GM19239 (cell line): ENCODE measurements around the gene LRMDA.
"Not testable (repeated sequence)": the region's sequence is repeated elsewhere in the genome, so short reads cannot be mapped to it uniquely, and the experiment has no call there.

Source experiments
- DNase-seq: peaks from one replicate; pipeline ENCODE4 v3.0.0; 2011; ENCODE audit warnings: low spot score; ENCODE audit not compliant: insufficient read length
- FAIRE-seq: peaks from 2 replicates; lab custom pipeline; 2011; peaks lifted over from hg19 to GRCh38; lab: Jason Lieb, UNC

LRMDA gene

DNA sequence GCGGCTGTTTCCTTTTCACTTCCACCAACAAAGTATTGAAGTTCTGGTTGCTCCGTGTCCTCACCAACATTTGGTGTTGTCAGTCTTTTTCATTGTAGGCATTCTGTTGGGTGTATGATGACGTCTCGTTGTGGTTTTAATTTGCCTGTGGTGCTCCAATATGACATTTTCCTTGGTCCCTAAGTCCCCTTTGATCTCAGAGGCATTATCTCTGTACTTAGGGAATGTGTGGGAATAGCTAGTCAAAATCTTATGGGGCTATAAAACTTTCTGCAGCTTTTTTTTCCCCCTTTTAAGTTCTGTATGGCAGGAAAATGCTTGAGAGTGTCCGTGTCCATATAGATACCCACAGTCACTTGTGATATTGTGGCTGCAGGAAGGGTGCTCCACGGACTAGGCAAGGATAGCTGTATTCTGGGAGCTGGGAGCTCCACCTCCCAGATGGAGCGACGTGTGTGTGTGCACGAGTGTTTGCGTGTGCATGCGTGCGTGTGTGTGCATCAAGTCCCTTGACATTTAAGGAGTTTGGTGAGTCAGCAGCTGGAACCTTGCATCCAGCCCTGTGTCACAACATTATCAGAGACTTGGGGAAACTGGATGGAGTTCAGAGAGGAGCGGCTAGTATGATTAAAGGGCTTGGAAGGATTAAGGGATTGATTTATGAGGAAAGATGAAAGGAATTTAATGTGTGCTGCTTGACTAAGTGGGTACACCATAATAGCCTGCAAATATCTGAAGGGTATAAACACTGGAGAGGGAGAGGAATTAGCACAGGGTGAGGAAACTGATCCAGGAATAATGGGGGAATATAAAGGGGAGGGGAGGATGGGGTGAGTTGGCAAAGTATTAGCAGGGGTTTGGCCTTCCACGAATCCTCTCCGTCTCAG, 66.8 kb downstream of the LRMDA start:
- FAIRE-seq: no peak
- no peak for DNase-seq

DNA sequence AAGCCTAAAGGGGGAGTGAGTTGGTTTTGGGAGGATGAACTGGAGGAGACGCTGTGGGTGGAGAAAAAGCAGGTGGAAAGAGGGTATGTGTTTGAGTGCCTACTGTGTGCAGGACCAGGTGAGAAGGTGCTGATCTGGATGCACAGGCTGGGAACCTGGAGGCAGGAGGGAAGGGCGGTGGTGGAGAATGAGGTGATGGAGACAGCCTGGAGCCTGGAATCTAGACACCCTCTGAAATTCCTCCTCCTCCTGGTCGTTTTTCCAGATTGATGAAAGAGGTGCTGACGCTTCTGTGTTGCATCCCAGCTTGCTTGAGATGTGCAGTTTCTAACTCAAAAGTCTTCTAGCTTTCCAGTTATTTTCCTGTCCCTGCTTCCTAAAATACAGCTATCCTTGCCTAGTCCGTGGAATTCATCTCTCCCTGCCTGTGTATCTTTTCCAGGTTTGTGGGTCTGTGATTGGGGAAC, 67.5 kb downstream of the LRMDA start:
- FAIRE-seq (no peak), DNase-seq (no peak)

DNA sequence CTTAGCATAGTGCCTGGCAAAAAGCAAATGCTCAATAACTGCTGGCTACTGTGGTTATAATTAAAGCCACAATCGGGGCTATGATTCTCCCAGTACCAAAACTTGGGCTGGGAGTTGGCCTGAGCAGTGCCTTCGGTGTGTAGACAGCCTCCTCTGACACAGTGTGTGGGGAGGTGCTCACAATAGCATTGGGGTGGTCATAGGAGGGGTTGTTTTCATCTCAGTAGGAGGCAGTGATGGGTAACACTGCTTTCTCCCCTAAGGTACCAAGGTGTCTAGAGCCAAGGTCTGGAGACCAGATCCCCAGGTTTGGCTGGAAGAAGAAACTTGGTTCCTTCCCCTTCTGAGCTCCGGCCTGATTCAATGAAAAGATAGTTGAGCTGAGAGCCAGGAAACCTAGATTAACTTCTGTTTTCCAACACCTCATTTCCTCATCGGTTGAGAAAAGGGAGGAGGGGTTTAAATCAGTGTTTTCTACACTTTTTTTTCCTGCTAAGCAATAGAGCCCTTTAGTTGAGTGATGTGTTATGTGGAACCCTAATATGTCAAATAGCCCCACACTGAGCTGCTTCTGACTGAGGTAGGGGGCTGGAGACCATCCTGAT, 68.2 kb downstream of the LRMDA start:
- DNase-seq (no peak), FAIRE-seq (no peak)

DNA sequence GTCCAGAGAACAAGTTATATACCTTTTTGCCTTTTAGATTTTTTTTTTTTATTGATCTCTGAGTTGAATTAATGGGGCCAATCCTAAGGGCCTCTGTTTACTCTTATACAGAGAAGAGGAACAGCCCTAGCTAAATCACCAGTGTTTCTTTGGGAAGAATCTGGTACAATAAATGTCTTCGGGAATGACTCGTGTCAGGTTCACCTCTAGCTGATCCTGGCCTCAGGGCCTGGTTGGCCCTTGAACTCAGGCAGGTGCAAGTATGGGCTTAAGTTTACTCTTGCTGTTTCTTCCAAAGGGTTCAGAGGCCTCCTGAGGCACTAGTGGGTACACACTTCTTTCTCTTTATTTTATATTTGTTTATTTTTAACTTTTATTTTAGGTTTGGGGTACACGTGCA, 71.0 kb downstream of the LRMDA start:
- DNase-seq (no peak), FAIRE-seq (no peak)

DNA sequence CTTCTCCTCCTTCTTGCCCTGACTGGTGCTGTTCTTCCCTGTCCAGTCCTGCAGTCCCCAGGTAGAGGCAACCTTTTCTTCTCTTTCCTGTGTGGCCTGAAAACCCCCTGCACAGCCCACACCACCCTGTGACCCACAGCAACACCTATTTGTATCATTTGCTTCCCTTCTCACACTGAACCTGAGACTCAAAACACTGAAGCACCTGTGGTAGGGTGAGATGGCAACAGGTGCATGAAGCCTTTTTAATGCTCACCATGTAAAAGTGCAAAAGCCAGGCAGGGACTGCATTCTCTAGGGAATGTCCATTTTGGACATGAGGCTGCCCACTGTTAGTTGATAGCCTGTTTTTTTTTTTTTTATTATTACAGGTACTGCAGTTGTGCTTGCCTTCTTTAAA, 71.4 kb downstream of the LRMDA start:
- no peak for DNase-seq
- FAIRE-seq: no peak

DNA sequence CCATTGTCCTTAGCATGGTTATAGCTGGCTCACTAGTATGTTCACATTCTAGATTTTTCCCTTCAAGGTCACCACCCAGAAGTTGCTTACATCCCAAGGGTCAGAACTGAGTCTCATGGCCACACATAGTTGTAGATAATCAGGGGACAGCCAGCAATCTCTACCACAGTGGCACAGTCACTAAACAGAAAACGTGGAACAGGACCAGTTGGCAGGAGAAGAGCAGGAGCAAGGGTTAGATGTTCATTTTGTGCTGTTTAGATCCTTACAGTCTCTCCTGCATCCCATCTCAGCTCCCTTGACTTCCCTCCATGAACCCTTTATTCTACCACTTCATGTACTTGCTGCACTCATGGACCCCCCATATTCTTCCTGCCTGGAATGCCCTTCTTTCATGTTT, 73.9 kb downstream of the LRMDA start:
- DNase-seq (no peak), FAIRE-seq (no peak)

DNA sequence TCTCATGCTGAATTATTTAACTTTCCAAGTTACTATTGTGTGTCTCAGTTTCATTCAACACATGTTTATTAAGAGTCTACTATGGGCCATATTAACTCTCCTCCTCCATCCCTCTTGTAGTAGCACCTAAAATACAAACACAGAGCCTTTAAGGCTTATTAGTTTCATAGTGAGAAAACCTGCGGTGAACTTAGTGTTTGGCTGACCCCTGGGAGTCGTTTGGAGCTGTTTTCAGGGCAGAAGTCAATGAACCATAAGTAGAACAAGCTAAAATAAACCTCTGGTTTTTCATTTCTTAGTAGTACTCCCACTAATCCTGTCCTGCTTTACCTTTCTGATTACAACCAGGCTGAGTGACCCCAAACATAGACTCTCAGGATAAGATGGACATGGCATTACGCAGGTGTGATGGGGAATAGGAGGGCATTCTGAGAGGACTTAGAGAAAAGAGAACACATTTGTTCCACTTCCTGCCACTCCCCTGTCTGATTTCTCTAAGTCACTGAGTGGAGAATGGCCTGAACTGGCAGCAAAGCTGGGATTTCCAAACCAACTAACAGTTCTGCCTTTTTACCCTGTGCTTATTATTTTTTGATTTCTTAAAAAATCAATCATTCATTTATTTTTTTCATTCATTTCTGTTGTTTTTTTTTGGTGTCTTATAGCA, 74.5 kb downstream of the LRMDA start:
- FAIRE-seq: peak; percentile 92
- DNase-seq: peak; percentile 17

DNA sequence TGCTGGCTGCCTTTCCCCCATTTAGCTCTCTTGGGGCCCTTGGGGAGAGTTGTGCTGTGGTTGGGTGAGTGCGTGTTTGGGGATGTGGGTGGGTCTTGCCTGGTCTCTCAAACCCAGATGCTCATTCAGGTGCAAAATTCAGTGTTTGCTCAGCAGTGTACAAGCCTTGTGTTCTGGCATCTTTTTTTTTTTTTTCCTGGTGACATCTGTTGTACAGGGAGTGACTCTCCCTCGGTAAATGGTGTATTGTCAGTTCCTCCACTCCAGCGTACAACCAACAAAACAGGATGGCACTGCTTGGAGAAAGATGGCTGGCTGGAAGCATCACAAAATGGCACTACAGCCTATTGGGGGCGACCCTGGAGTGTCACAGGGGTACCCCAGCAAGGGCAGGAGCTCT, 75.5 kb downstream of the LRMDA start:
- FAIRE-seq: no peak
- no peak for DNase-seq

DNA sequence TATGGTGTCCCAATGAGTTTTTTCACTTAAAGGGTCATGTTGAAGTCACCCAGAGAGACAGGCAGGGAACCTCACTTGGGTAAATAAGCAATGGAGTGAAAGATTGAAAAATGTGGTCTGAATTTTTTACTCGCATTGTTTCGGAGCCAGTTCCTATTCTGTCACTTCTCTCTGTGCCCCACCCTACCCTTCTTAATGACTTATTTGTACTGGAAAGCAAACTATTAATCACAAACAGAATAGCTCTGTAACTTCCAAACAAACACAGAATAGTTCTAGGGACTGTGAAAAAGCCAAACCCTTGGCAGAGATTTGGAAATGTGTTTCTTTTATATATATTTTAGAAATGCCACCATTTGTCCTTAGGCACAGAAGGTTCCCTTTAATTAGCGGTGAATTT, 76.0 kb downstream of the LRMDA start:
- peak; percentile 60 for FAIRE-seq

DNA sequence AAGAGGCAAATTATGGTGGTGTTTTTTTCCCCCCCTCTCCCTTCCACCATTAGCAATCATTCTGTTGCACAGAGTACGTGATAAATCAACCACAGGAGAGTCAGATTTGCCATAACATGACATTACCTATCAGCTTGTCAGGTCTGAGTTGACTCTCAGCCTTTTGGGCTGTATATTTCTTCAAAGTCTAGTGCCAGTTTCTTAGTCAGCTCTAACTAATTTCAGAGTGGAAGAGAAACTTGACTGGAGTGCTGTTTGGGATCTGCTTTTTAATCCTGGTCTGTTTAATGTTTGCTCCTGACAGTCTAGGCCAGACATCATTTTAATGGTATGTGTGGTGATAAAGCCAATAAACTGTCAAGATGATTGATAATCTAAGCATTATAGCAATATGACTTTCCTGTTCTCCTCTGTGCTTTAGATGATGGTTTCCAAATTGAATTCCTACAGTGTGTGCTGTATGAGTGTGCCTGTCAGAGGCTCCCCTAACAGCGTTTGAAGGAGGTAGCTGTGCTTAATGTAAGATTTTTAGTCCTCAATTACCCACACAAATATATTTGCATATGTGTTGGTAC, 76.9 kb downstream of the LRMDA start:
- no peak for FAIRE-seq
- DNase-seq: no peak

More for the DNA sequence above, 76.0 kb downstream of the LRMDA start:
- no peak for DNase-seq

DNA sequence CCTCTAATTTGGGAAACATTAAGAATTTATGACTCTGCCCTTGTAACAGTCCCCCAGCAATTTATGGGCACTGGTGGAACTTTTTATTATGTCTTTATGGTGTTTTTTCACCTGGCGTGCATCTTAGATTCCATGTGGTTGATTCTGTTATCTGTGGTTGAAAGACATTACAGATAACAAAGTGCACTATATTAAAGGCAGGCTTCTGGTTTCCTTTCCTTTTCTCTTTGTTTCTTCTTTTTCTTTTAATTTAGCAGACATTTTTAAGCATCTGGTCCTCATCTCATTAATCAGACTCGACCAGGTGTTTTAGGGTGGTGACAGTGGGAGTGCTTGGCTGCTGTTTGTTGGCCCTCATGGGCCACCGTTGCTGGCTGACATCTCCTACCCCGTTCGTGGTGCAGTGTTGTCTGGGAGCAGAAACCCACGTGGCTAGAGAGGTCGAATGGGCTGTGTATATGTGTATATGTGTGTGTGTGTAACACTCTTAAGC, 77.4 kb downstream of the LRMDA start:
- no peak for DNase-seq
- FAIRE-seq: peak; percentile 75

DNA sequence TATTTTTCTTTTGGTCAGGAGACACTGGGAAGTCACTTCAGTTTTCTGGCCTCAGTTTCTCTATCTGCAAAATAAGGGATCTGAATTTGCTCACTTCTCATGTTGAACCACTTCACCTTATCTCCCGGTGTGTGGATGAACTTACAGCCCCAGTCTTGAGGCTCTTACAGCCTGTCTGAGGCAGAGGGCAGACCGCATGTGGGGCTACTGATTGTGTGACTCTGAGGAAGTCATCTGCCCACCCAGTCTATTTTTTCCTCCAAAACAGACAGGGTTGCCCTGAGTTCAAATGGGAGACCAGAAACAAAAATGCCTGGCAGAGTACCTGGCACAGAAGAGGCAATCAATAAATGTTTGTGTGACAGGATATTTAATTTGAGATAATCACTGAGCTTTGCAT, 78.3 kb downstream of the LRMDA start:
- no peak for FAIRE-seq
- DNase-seq: no peak

DNA sequence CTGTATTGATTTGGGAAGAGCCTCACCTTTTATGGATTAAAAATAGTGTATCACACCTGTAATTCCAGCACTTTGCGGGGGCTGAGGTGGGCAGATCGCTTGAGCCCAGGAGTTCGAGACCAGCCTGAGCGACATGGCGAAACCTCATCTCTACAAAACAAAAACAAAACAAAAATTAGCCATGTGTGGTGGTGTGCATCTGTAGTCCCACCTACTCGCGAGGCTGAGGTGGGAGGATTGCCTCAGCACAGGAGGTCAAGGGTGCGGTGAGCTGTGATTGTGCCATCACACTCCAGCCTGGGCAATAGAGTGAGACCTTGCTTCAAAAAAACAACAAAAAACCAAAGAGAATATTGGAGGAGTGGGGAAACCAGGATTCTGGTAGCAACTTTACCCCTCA, 79.6 kb downstream of the LRMDA start:
- no peak for FAIRE-seq

DNA sequence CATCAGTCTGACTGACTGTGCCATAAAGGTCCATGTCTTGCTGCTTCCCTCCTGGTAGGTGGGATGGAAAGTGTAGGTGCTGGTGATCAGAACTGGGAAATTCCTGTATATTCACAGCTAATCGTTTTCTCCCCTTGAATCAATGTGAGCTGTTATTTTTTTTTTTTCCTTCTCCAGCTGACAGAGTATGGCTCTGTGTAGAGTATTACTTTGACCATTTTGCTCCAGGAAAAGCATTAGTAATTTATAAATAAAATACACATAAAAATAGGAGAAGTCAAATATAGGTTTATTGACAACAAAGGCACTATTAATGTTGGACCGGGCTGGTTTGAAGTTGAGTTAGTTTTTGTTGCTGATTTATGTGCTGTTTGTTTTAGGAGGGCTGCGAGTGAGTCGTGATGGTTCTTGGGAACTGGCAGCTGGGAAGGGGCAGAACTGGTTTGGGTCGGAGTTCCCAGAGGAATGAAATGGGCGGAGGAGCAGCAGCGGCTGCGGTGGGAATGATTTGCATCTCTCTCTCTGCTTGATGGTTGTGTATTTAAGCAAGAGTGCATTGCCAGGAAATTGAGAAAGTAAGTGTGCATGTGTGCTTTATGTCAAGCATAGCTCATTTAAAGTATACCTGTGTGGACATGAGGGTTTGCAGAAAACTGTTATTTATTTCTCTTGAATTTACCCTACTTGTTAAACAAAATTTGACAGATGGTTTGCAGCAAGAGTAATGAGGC, 80.9 kb downstream of the LRMDA start:
- FAIRE-seq: no peak
- no peak for DNase-seq

More for the DNA sequence above, 79.6 kb downstream of the LRMDA start:
- no peak for DNase-seq

DNA sequence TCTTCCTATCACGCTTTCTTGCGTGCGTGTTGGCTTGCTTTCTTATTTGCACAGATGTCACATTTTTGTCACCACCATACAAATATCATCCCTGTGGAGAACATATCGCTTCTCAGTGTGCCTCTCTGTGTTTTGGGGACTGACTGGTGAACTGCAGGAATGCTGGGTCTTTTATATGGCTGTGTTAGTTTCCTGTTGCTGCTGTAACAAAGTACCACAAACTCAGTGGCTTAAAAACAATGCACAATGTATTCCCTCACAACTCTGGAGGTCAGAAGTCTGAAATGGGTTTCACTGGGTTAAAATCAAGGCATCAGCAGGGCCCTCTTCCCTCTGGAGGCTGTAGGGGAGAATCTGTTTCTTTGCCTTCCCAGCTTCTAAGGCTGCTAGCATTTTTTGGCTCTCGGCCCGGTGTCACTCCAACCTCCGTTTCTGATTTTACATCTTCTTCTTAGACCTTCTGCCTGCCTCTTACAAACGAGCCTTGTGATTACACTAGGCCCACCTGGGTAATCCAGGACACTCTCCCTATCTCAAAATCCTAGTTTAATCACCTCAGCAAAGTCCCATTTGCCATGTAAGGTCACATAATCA, 82.0 kb downstream of the LRMDA start:
- FAIRE-seq (no peak), DNase-seq (no peak)

DNA sequence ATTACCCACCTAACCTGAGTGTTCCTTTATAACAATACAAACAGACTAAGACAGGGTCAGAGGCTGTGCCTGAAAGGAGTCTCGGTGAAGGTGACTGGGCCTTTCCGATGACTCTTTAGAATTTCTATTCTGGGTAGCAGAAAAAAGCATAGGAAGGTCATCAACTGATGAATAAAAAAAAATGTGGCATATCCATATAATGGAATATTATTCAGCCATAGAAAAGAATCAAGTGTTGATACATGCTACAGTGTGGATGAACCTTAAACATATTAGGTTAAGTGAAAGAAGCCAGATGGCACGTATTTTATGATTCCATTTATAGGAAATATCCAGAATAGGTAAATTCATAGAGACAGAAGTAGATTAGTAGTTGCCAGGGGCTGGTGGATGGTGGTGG, 83.4 kb downstream of the LRMDA start:
- FAIRE-seq: no peak

DNA sequence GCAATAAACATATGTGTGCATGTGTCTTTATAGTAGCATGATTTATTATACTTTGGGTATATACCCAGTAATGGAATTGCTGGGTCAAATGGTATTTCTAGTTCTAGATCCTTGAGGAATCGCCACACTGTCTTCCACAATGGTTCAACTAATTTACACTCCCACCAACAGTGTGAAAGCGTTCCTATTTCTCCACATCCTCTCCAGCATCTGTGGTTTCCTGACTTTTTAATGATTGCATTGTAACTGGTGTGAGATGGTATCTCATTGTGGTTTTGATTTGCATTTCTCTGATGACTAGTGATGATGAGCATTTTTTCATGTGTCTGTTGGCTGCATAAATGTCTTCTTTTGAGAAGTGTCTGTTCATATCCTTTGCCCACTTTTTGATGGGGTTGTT, 84.7 kb downstream of the LRMDA start:
- DNase-seq, FAIRE-seq: not testable (repeated sequence)

More for the DNA sequence above, 83.4 kb downstream of the LRMDA start:
- DNase-seq: no peak

DNA sequence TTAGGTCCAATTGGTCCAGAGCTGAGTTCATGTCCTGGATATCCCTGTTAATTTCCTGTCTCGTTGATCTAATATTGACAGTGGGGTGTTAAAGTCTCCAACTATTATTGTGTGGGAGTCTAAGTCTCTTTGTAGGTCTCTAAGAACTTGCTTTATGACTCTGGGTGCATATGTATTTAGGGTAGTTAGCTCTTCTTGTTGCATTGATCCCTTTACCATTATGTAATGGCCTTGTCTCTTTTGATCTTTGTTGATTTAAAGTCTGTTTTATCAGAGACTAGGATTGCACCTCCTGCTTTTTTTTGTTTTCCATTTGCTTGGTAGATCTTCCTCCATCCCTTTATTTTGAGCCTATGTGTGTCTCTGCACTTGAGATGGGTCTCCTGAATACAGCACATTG, 87.8 kb downstream of the LRMDA start:
- FAIRE-seq: not testable (repeated sequence)

DNA sequence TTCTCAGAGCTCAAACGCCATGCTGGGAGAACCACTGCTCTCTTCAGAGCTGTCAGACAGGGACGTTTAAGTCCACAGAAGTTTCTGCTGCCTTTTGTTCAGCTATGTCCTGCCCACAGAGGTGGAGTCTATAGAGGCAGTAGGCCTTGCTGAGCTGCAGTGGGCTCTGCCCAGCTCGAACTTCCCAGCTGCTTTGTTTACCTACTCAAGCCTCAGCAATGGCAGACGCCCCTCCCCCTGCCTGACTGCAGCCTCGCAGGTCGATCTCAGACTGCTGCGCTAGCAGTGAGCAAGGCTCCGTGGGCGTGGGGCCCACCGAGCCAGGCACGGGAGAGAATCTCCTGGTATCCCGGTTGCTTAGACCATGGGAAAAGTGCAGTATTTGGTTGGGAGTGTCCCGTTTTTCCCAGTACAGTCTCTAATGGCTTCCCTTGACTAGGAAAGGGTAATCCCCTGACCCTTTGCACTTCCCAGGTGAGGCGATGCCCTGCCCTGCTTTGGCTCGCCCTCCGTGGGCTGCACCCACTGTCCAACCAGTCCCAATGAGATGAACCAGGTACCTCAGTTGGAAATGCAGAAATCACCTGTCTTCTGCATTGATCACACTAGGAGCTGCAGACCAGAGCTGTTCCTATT, 89.9 kb downstream of the LRMDA start:
- not testable (repeated sequence) for DNase-seq, FAIRE-seq

More for the DNA sequence above, 87.8 kb downstream of the LRMDA start:
- not testable (repeated sequence) for DNase-seq
